ENCODE results near the gene MYG1.

Gene MYG1, protein sequence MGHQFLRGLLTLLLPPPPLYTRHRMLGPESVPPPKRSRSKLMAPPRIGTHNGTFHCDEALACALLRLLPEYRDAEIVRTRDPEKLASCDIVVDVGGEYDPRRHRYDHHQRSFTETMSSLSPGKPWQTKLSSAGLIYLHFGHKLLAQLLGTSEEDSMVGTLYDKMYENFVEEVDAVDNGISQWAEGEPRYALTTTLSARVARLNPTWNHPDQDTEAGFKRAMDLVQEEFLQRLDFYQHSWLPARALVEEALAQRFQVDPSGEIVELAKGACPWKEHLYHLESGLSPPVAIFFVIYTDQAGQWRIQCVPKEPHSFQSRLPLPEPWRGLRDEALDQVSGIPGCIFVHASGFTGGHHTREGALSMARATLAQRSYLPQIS

DNA sequence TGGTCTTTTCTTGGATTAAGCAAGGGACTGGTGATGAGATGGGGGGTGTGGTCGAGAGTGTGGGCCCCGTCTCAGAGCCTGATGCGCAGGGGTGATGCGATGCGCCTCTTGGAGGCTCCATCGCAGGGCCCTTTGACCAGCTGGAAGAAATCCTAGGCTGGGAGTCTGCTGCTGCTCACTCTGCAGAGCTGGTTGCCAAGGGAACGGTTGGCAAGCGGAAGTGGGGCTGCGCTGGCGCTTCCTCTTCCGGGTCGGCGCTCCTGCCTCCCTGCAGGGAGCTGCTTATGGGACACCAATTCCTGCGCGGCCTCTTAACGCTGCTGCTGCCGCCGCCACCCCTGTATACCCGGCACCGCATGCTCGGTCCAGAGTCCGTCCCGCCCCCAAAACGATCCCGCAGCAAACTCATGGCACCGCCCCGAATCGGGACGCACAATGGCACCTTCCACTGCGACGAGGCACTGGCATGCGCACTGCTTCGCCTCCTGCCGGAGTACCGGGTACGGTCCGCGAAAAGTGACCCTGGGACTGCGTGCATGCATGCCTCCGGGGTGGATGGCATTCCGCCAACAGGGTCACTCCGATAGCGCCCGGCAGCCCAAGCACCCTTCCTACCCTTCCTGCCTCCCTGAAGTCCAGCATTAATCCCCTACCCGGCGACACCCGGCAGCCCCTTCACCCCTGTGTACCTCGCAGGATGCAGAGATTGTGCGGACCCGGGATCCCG is at the start of gene MYG1:
Gene MYG1 (plus strand): TSS at position 242 of the 727 bp plus-strand sequence. CDS start 43 bp downstream, at position 285.
- H3K4me3 Mint-ChIP-seq, result peak within 1 kb of the TSS; percentile 100
- H3K27ac Mint-ChIP-seq, result peak within 1 kb of the TSS; percentile 96
- no peaks in the 10 kb centered on the region for H3K9me3 Mint-ChIP-seq (ENCODE audit: low read depth)
- peaks cover 17% of the 10 kb centered on the region for H3K36me3 Mint-ChIP-seq
- H3K4me1 Mint-ChIP-seq (ENCODE audit: low read depth), result peaks cover 74% of the 10 kb centered on the region
- no peaks in the 10 kb centered on the region for H3K27me3 Mint-ChIP-seq

DNA sequence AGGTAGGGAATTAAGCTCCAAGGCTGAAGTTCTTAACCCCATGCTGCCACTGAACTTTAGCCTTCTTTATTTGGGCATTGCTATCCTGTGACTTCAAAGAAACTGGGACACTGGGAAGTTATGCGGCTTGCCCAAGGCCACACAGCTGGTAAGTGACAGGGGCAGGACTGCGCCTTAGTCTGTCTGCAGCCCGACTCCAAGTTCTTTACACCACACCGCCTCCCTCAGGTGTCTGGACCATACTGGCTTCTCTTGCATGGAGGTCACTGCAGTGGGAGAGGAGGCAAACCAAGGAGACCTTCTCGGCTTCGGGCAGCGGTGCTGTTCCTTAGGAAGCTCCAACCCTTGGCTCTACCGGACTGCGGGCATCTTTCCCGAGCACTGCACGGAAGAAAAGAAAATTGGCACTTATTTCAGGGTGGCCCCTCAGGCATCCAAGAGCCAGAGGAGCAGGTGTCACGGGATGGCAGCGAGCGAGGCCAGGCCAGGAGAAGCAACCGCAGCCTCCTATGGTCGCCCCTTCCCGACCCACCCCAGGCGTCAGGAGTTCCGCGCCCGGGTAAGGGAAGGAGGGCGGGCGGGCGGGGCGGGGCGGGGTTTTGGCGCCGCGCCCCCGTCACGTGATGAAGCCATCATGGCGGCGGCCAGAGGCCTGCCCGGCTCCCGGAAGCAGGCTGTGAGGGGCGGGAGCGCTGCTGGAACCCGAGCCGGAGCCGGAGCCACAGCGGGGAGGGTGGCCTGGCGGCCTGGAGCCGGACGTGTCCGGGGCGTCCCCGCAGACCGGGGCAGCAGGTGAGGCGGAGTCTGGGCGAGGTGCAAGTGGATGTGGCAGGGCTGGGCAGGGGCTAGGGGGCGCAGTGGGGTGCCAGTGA is 47.8 kb upstream of the MYG1 start:
- H3K27ac Mint-ChIP-seq, result peak overlapping the region; percentile 95
- no peaks in the 10 kb centered on the region for H3K27me3 Mint-ChIP-seq
- H3K4me1 Mint-ChIP-seq (ENCODE audit: low read depth), result peaks cover 44% of the 10 kb centered on the region
- no peaks in the 10 kb centered on the region for H3K36me3 Mint-ChIP-seq
- H3K4me3 Mint-ChIP-seq, result peak overlapping the region; percentile 97
- no peaks in the 10 kb centered on the region for H3K9me3 Mint-ChIP-seq (ENCODE audit: low read depth)

DNA sequence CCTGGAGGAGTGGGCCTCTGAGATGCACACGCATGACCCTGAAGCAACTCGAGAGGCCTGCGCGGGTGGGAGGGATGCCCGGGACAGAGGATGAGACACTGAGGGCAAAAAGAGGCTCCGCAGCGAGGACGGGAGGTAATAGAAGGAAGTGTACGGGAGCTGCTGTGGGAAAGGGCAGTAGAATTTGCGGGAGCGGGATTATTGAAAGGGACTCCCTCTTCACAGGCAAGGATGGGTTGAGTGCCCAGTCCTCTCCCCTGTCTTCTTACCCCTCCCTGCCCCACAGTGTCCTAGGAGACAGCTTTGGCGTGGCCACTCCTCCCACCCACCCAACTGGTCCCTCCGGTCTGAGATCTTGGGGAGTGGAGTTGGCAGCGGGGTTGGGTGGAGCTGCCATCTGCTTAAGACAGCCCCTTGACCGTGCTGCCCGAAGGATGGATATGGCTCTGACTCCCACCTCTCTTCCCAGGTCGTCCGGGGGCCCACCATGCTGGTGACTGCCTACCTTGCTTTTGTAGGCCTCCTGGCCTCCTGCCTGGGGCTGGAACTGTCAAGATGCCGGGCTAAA is 47.1 kb upstream of the MYG1 start:
- H3K4me1 Mint-ChIP-seq (ENCODE audit: low read depth), result peaks cover 44% of the 10 kb centered on the region
- H3K27ac Mint-ChIP-seq, result peak overlapping the region; percentile 72
- no peaks in the 10 kb centered on the region for H3K27me3 Mint-ChIP-seq
- no peaks in the 10 kb centered on the region for H3K36me3 Mint-ChIP-seq
- H3K9me3 Mint-ChIP-seq (ENCODE audit: low read depth), result no peaks in the 10 kb centered on the region
- H3K4me3 Mint-ChIP-seq, result peak overlapping the region; percentile 97

DNA sequence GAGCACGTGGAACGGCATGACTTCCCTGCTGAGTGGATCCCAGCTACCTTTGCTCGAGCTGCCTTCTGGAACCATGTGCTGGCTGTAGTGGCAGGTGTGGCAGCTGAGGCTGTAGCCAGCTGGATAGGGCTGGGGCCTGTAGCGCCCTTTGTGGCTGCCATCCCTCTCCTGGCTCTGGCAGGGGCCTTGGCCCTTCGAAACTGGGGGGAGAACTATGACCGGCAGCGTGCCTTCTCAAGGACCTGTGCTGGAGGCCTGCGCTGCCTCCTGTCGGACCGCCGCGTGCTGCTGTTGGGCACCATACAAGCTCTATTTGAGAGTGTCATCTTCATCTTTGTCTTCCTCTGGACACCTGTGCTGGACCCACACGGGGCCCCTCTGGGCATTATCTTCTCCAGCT is 46.2 kb upstream of the MYG1 start:
- Mint-ChIP-seq H3K9me3 (ENCODE audit: low read depth) (no peaks in the 10 kb centered on the region), H3K36me3 (no peaks in the 10 kb centered on the region), H3K4me1 (ENCODE audit: low read depth) (peaks cover 46% of the 10 kb centered on the region), H3K27ac (peak overlapping the region; percentile 82), H3K4me3 (peak overlapping the region; percentile 97), H3K27me3 (no peaks in the 10 kb centered on the region)

DNA sequence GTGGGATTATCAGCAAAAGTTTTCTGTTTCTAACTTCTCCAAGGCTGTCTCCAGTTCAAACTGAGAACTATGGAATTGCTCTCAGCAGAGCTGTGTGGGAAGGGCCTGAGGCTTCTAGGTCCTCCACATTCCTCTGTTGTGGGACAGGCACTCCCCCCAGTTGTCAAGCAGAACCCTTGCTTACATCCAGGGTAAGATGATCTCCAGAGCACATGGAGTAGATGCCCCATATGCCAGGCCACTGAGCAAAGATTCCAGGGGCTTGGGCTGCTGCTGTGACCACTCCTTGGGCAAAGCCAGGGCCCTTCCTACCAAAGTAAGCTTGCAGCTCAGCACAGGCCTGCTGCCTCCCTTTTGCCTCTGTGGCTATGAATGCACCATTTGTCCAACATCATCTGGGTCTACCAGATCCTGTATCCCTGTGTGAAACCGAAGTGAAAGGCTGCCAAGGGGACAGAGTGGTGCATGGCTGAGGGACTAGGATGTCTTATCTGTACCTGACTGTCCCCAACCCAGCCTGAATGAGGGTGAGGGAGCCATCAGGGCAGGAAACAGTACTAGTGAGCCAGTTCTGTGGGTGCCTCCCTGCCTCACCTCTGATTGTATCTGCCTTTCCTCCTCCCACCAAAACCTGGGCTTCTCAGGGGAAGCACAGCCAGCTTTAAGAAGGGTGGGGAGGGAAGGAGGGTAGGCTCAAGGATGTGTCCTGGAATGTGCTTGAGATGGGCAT is 44.5 kb upstream of the MYG1 start:
- H3K36me3 Mint-ChIP-seq, result no peaks in the 10 kb centered on the region
- H3K27me3 Mint-ChIP-seq, result no peaks in the 10 kb centered on the region
- H3K4me3 Mint-ChIP-seq, result peak overlapping the region; percentile 20
- no peaks in the 10 kb centered on the region for H3K9me3 Mint-ChIP-seq (ENCODE audit: low read depth)
- H3K27ac Mint-ChIP-seq, result peak overlapping the region; percentile 79
- peaks cover 48% of the 10 kb centered on the region for H3K4me1 Mint-ChIP-seq (ENCODE audit: low read depth)

DNA sequence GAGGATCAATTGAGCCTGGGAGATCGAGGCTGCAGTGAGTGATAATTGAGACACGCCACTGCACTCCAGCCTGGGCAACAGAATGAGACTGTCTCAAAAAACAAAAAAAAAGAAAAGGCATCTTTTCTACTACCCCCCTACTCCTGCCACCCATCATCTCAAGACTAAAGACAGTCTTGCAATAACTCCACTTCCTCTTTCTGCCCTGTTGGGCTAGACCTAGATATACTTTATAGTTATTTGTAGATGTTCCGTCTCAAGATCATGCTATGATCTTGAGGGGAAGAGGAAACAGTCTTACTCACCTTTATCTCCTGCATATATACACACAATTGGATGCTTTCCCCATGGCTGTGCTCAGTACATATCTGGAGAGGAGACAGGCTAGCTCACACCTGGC is 43.5 kb upstream of the MYG1 start:
- Mint-ChIP-seq H3K36me3 (no peaks in the 10 kb centered on the region), H3K4me1 (ENCODE audit: low read depth) (peaks cover 47% of the 10 kb centered on the region), H3K9me3 (ENCODE audit: low read depth) (no peaks in the 10 kb centered on the region), H3K27me3 (no peaks in the 10 kb centered on the region), H3K4me3 (no peak overlapping the region), H3K27ac (peak overlapping the region; percentile 66)

DNA sequence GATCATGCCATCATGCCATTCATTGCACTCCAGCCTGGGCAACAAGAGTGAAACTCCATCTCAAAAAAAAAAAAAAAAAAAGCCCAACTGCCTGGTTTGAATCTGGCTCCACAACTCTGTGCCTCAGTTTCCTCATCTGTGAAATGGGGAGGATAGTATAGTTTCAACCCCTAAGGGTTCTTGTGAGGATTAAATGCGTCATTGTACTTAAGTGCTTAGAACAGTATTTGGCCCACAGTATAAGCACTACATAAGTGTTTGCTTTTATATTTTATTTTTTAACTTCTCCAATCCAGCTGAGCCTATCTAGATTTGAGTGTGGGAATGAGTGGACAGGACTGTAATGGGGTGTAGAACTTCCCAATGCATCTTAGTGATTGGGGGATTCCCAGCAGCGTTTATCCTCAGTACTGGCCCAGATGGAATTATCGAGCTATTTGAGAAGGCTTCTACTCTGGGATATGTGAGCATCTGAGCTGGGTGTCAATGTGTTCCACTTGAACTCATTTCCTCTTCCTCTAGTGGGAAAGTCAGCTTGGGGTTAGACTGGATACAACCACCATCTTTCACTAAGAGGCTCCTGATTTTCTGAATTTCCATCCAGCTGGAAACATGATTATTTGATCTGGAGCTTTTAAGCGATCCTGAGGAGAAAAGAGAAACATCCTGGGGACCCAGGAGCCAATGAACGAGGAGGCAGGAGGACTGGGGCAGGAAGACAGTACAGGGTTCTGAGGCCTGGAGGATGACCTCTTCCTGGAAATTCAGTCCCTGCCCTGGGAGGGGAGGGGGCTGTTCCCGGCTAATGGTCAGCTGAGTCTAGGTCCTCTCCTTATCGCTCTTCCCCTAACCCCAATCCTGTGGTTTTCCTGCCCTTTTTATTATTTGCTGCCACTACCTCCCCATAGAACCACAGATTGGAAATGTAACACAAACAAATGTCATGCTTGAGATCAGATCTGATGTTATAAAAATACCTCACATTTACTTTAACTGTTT is 40.7 kb upstream of the MYG1 start:
- peaks cover 27% of the 10 kb centered on the region for H3K4me1 Mint-ChIP-seq (ENCODE audit: low read depth)
- H3K27ac Mint-ChIP-seq, result peak overlapping the region; percentile 67
- no peaks in the 10 kb centered on the region for H3K36me3 Mint-ChIP-seq
- no peaks in the 10 kb centered on the region for H3K27me3 Mint-ChIP-seq
- no peaks in the 10 kb centered on the region for H3K9me3 Mint-ChIP-seq (ENCODE audit: low read depth)
- H3K4me3 Mint-ChIP-seq, result no peak overlapping the region

DNA sequence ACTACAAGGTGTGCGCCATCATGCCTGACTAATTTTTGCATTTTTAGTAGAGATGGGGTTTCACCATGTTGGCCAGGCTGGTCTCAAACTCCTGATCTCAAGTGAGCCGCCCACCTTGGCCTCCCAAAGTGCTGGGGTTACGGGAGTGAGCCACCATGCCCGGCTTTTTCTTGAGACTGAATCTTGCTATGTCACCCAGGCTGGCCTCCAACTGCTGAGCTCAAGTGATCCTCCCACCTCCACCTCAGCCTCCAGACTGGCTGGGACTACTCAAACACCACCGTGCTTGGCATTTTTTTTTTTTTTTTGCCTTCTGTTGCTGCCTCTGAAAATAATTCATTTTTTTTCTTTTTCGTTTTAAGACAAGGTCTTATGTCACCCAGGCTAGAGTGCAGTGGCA is 39.6 kb upstream of the MYG1 start:
- H3K36me3 Mint-ChIP-seq, result no peaks in the 10 kb centered on the region
- H3K27ac Mint-ChIP-seq, result no peak overlapping the region
- H3K4me3 Mint-ChIP-seq, result no peak overlapping the region
- H3K27me3 Mint-ChIP-seq, result no peaks in the 10 kb centered on the region
- peaks cover 21% of the 10 kb centered on the region for H3K4me1 Mint-ChIP-seq (ENCODE audit: low read depth)
- H3K9me3 Mint-ChIP-seq (ENCODE audit: low read depth), result no peaks in the 10 kb centered on the region

DNA sequence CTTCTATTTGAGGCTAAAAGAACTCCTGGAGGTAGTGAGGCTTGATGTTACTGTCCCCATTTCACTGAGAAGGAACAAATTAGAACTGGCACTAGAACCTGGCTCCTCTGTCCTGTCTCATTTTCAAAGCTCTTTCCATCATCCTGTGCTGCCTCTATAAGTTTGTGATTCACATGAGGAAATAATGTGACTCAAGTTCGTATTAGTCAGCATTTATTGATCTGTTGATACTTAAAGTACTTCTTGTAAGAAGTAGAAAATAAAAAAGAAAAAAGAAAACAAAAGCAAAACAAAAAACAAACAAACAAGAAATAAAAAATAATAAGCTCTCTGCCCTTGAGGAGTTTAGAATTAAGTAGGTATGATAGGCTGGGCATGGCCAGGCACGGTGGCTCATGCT is 33.7 kb upstream of the MYG1 start:
- Mint-ChIP-seq H3K27ac (no peak overlapping the region), H3K4me1 (ENCODE audit: low read depth) (peaks cover 25% of the 10 kb centered on the region), H3K9me3 (ENCODE audit: low read depth) (no peaks in the 10 kb centered on the region), H3K36me3 (peaks cover 2% of the 10 kb centered on the region), H3K27me3 (no peaks in the 10 kb centered on the region), H3K4me3 (no peak overlapping the region)

DNA sequence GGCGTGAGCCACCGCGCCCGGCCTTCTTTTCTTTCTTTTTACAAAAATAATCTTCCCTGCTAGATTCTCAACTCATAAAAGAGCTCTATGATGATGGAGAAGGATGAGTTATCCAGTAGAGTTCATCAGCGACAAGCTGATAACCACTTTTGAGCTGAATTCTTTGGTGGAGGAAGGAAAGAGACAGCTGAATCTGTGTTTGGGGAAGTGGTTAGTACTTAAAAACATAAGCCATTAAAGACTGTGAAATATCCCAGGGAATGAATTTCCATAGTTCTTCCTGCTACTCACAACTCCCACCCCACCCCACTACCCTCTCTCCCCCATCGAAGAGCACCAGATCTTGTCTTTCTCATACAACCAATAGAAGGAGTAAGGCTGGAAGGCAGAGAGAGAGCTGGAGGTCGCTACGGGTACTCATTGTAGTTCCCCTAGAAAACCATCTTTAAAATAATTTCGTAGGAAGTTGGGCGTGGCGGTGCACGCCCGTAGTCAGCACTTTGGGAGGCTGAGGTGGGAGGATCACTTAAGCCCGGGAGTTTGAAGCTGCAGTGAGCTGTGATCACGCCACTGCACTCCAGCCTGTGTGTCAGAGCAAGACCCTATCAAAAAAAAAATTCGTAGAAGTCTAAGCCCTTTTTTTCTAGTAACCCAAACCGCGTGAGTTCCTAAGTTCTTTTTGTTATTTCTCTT is 32.0 kb upstream of the MYG1 start:
- H3K4me1 Mint-ChIP-seq (ENCODE audit: low read depth), result peaks cover 25% of the 10 kb centered on the region
- H3K27me3 Mint-ChIP-seq, result no peaks in the 10 kb centered on the region
- no peaks in the 10 kb centered on the region for H3K9me3 Mint-ChIP-seq (ENCODE audit: low read depth)
- peak overlapping the region; percentile 99 for H3K4me3 Mint-ChIP-seq
- H3K36me3 Mint-ChIP-seq, result peaks cover 2% of the 10 kb centered on the region
- peak overlapping the region; percentile 98 for H3K27ac Mint-ChIP-seq

DNA sequence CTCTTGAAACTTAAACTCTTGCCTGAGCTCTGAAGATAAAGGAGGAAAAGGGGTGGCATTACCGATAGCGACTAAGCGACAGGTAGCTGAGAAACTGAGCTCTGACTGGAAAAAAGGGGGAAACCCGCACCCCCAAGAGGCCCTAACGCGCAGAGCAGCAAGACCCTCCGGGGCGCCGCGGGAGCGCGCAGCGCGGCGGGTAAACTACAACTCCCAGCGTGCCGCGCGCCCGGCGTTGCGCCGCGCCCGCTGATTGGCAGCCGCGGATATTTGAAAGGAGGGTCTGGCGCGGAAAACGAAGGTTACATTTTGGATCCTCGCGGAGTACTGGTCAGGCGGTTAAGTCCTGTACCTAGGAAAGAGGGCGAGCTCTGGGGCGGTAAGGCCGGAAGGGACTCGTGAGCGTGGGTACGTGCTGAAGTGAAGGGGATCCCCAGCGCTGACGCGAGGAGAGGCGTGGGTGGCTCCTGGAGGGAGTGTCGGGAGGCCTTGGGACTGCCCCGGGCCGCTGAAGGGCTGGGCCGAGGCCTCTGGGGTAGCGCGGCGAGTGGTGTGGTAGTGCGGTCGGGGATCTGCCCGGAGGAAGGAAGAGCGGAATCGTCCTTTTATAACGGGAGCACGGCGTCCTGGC is 31.4 kb upstream of the MYG1 start, which contains the start of gene ESPL1:
Gene ESPL1 (plus strand): TSS at position 301 of the 631 bp plus-strand sequence. CDS start 468 bp downstream, outside the sequence.
- H3K36me3 Mint-ChIP-seq, result peaks cover 2% of the 10 kb centered on the region
- peaks cover 25% of the 10 kb centered on the region for H3K4me1 Mint-ChIP-seq (ENCODE audit: low read depth)
- peak within 1 kb of the TSS; percentile 98 for H3K27ac Mint-ChIP-seq
- no peaks in the 10 kb centered on the region for H3K27me3 Mint-ChIP-seq
- H3K9me3 Mint-ChIP-seq (ENCODE audit: low read depth), result no peaks in the 10 kb centered on the region
- peak within 1 kb of the TSS; percentile 99 for H3K4me3 Mint-ChIP-seq

Data from activated naive CD8-positive, alpha-beta T cell (primary cell).